CD4-positive, alpha-beta T cell treated with Interleukin-17A for 4 hours (primary cell): ENCODE results near the gene SST.

Experiments used
- DNase-seq: peaks from one replicate; pipeline ENCODE4 v3.0.0-alpha.2; 2020; ENCODE audit warnings: mixed read lengths

The SST gene

GRCh38 chr3:187669675-187670504, at the start of gene SST:
Gene SST (minus strand): TSS chr3:187670394. CDS start chr3:187670291, 103 bp downstream.
- no peak for DNase-seq

DNA sequence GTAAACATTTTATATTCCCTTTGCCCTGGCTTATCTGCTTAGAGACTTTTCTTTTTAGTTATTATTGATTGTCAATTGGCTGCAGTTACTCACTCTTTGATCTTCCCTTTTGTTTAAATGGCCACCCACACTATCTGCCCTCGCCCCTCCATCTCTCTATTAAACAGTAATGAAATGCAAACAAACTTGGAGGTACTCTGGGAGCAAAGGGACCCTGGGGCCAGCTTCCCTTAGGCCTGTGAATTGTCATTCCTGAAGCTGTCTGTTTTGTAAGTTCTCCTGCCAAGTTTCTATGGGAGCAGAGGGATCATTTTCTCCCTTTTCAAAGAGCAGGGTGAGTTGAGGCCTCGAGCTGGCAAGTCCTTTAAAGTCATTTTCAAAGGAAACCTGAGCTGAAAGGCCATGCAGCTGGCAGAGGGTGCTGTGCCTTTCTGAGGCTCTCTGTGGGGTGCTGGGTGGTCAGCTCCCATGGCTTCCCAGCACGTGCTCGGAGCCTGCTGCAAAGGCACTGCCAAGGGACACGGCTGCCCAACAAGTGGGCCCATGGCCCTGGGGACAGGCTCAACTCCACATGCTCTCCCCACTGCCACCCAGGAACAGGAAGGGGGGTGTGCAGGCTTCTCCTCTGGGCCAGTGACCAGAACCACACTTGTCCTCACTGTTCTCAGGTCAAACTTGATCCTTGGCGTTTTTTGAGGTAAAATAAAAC, 49.6 kb upstream of the SST start:
- DNase-seq = no peak

DNA sequence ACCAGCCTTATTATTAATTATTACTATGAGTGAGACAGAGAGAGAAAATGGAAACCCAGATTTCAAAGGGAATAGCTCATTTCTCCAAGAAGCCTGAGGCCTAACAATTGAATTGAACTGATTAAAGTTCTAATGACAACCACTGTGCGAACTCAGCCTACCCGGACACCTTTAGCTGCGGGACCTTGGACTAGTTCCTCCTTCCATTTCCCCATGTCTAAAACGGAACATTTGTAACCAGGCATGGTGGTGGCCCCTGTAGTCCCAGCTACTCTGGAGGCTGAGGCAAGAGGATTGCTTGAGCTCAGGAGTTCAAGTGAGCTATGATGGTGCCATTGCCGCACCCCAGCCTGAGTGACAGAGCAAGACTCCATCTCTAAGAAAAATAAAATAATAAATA, 48.6 kb upstream of the SST start:
- no peak for DNase-seq

DNA sequence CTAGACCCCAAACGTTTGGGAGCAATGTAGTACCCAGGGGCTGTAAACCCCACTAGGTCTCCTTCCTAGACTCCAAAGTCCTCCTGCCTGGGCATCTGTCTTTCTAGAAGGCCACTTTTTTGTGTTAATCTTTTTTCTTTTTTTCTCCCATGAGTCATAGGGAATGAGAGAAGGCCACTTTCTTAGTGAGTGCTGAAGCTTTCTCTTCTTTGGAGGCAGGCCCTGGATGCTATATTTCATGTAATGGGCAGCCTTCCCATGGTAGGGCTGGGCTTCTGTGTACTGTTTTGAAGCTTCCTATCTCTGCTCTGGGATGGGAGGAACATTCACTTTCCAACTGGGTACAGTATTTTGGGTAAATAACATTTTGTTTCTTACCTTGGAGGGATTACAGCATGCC, 47.4 kb upstream of the SST start:
- no peak for DNase-seq

DNA sequence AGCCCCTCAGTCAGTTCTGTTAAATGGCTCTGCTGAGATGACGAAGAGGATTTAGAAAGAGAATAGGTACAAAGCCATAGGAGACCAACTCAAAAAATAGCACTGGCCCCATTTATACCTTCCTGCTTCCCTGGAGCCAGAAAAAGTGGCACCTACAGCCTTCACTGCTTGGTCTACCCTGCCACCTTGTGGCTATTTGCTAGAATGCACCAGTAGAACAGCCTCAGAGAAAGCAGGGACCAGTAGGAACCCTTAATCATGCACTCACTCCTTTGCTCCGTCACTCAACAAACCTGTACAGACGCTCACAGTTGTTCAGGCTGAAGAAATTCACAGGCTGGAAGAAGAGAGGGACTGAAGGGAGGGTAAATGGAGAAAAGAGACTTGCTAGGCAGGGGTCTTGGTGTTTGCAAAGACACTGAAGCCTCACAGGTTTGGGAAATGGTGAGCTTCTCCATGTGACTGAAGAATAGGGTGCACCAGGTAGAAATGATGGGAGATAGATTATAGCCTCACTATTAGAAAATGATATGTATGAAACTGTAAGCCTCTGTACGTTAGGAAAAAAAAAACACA, 44.3 kb upstream of the SST start:
- peak; percentile 77 for DNase-seq

GRCh38 chr3:187713504-187713903, 43.3 kb upstream of the SST start:
- DNase-seq = peak; percentile 13

DNA sequence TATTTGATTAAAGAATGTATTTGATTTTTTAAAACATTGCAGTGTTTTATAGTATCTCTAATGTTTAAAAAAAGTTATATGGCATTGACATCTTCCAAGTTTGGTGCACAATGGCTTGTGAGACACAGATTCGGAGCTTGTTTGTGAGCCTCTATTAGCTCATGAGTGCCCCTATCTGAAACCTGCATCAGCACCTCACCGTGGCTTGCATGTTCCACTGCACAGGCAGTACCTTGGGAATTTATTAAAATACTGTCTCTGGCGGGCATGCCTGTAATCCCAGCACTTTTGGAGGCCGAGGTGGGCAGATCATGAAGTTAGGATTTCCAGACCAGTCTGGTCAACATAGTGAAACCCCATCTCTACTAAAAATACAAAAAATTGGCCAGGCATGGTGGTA, 39.0 kb upstream of the SST start:
- DNase-seq = no peak

DNA sequence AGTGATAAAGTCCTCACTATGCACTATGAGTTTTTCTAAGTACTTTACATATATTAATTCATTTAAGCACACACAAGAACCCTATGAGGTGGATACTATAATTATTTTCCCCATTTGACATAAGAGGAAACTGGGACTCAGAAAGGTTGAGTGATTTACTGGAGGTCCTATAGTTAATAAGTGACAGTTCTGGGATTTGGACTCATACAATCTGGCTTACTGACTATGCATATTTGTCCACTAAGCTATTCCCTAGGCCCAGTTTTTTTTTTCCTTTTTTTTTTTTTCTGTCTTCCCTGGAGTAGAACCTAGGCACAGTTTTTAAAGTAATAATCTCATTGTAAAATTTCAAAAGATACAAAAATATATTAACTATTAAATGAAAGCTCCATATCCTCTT, 38.5 kb upstream of the SST start:
- no peak for DNase-seq

DNA sequence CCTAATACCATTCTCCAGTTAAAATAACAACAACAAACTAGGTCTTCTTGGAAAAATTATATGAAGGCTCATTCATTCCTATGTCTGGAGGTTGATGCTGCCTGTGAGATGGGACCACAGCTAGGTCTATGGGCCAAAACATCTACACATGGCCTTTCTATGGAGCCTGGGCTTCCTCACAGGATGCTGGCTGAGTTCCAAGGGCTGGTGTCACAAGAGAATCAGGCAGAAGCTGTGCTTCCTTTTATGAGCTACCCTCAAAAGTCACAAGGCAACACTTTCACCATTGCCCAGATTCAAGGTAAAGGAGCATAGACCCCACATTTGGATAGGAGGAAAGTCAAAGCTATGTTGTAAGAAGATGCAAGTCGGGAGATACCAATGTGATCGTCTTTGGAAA, 36.8 kb upstream of the SST start:
- DNase-seq = no peak

GRCh38 chr3:187705164-187705563, 35.0 kb upstream of the SST start:
- DNase-seq = no peak

DNA sequence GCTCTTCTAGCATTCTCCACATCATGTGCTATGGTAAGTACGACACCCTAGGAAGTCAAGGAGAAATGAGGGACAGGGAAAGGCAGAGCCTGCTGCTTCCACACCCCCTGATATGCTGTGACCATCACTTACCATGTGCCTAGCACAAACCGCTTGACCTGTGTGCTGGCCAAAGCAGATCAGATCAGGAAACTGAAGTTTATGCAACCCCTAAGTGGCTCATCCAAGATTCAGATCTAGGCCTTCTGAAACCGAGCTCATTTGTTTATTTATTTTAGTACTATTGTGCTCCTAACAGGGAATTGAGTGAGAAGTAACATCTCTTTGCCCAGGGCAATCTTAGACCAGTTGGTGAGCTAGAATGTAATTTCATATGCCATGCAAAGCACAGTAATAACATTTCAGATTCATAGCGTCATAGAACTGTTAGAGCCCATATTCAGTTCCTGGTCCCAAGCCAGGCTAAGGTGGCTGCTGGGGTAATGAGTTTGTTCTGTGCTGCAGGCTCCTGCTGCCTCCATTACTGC, 32.4 kb upstream of the SST start, which contains the start of gene RTP2:
TSS of gene RTP2 (minus strand) at position 51 of the 527 bp plus-strand sequence. CDS start 429 bp downstream, outside the sequence.
- DNase-seq = no peak

DNA sequence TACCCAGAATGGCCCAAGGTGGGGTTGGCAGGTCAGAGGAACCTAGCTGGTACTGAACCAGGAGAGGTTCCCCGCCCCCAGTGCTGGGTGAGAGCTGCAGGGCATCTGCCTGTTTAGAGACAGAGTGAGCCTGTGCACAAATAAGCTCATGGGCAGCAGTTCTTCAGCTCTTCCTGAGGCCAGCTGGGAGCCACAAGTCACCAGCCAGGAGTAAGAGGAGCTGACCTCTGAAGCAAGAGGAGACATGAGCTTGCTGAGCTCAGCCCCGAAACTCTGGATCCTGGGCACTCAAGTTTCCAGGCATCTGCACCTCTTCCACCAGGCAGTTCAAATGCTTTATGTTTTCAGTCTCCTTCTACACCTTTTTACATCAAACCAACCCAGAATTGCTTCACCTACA, 30.1 kb upstream of the SST start:
- no peak for DNase-seq

- no peak for DNase-seq
These were observed 28.6 kb upstream of the SST start for GRCh38 chr3:187698499-187699399.

GRCh38 chr3:187696021-187696420, 25.8 kb upstream of the SST start:
- no peak for DNase-seq

- no peak for DNase-seq
These were observed 25.3 kb upstream of the SST start for GRCh38 chr3:187695449-187695848.

- no peak for DNase-seq
These were observed 24.6 kb upstream of the SST start for GRCh38 chr3:187694801-187695200.

DNA sequence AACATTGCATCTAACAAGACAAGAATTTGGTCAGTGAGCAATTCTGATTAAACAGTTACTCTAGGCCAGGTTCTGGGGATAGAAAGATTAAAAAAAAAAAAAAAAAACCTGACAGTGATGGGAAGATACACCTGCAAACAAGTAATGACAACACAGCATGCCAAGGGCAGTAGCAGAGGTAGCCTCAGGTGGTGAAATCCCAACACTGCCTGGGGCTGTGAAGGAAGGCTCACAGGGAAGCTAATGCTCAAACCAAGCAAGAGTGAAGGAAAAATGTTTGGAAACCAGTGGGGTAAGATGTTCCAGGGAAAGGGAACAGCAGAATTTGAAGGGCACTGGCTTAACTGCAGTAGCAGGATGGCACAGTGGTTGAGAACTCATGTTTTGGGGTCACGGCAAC, 23.2 kb upstream of the SST start:
- DNase-seq = no peak

DNA sequence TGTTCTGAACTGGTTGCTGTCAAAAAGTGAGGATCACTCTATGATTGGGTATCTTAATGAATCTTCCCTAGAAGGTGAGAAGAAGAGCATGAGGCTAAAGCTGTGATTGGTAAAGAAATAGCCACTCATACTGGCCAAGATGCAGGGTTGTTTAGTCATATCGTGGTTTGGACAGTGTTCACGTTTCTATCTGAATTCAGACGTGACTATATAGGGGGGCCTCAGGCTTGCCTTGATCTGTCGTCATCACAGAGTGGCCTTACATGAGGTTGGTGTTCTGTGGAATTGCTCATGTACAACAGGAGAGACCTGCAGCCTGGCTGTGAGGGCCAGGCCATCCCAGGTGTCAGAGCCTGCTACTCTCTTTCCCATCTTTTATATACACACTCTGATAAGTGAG, 19.8 kb upstream of the SST start:
- no peak for DNase-seq

DNA sequence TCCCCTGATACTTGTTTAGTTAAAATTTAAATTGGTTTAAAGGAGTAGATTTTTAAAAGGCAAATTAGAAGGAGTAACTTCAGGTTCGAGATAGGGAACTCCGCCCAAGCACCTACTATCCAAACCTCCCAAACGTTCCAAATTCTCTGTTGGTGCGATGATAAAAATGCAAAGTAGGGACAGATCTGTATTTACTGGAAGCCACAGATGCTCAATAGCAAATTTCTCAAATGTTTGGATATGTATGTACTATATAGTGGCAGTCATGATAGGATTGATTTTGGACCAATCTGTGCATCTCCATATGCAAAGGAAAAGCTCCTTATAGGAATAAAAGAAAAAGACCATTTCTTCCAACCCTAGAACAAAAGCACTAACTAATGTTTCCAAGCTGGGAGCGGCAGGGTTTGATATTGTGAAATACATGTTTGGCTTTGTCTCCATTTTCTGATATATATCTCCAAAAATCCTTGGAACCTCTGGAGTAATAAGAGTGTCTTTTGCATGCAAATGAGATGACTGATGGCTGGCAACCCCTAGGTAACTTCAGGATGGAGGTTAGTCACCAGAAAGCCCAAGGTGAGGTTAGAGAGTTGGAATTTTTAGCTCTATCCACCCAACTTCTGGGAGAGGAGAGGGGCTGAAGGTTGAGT, 16.6 kb upstream of the SST start:
- no peak for DNase-seq

DNA sequence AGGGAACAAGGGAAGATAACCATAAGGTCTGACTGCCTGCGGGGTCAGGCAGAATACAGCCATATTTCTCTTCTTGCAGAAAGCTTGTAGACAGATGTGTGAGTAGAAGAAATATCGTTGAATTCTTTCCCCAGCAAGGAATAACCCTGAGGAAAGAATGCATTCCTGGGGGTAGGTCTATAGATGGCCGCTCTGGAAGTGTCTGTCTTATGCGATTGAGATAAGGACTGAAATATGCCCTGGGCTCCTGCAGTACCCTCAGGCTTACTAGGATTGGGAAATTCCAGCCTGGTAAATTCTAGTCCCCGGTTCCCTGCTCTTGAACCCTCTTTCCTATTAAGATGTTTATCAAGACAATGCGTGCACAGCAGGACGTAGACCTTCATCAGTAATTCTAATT, 15.8 kb upstream of the SST start:
- DNase-seq = no peak

- no peak for DNase-seq
These were observed 14.7 kb upstream of the SST start for GRCh38 chr3:187684880-187685279.

DNA sequence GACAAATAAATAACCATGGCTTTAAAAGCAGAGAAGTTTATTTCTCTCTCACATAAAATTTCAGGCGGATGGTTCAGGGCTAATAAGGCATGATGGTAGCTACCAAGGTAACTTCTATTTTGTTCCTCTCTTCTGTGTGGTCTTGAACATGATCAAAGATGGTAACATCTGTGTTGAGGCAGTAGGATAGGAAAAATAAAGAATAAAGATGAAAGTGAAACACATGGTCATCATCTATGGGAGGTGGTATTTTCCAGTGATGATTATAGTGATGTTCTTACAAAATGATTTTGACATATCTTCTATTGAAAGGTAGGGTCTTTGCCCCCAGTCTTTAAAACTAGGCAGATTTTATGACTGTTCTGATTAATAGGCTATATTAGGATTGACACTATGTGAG, 14.2 kb upstream of the SST start:
- DNase-seq = no peak
